WTC11 (cell line): Measurements from ENCODE around the gene CYCS. TPM values are rescaled to one million over a fixed set of nuclear protein-coding genes. Genes with fewer than 3 reads are reported as not detected.
A peak's percentile ranks its signal among the peaks of the same experiment; 100 is the strongest.

Experiments
- ATAC-seq: fragments of 200-7000 bp; cut with Tn5 transposase; 2 replicates; pipeline ENCODE4 v1.10.0; 2021; ENCODE audit warnings: mild to moderate bottlenecking, moderate library complexity
- CTCF ChIA-PET: fragments of 300-600 bp; sonication (Branson Sonifier 250); formaldehyde crosslinking; loops from one replicate; lab custom pipeline; 2021; ENCODE audit warnings: antibody characterized with exemption; lab: Charles Lee
- POLR2A ChIA-PET: fragments of 350-600 bp; sonication (Branson Sonifier 250); formaldehyde crosslinking; loops from one replicate; lab custom pipeline; 2021; ENCODE audit warnings: antibody characterized with exemption; lab: Charles Lee
- DNase-seq: peaks from one replicate; pipeline ENCODE4 v3.0.0; 2021; ENCODE audit warnings: low spot score
- H3K27ac Mint-ChIP-seq: 2 replicates; pipeline ENCODE4 v1.8.0; 2021; ENCODE audit warnings: mixed read lengths
- H3K27me3 Mint-ChIP-seq: 2 replicates; pipeline ENCODE4 v1.8.0; 2021; ENCODE audit warnings: low read depth, mild to moderate bottlenecking, moderate library complexity, mixed read lengths
- H3K36me3 Mint-ChIP-seq: 2 replicates; pipeline ENCODE4 v1.8.0; 2021; ENCODE audit warnings: mixed read lengths
- H3K4me1 Mint-ChIP-seq: 2 replicates; pipeline ENCODE4 v1.8.0; 2022; ENCODE audit warnings: mixed read lengths
- H3K4me3 Mint-ChIP-seq: 2 replicates; pipeline ENCODE4 v1.8.0; 2021; ENCODE audit warnings: mild to moderate bottlenecking, moderate library complexity, mixed read lengths
- H3K9me3 Mint-ChIP-seq: 2 replicates; pipeline ENCODE4 v1.8.0; 2021; ENCODE audit warnings: mixed read lengths
- CREM ChIP-seq: sonication (generic); formaldehyde crosslinking; IDR thresholded peaks from 2 replicates; pipeline ENCODE4 v1.8.1; 2022; ENCODE audit warnings: mild to moderate bottlenecking, missing genetic modification reagents, moderate library complexity
- E2F1 ChIP-seq: sonication (generic); formaldehyde crosslinking; IDR thresholded peaks from 2 replicates; pipeline ENCODE4 v1.8.0; 2022; ENCODE audit warnings: mild to moderate bottlenecking, missing genetic modification reagents
- ESRRA ChIP-seq: sonication (generic); formaldehyde crosslinking; IDR thresholded peaks from 2 replicates; pipeline ENCODE4 v1.8.1; 2022; ENCODE audit warnings: mild to moderate bottlenecking, missing genetic modification reagents, borderline replicate concordance
- FOXJ3 ChIP-seq: sonication (generic); formaldehyde crosslinking; IDR thresholded peaks from 2 replicates; pipeline ENCODE4 v1.9.0; 2021; ENCODE audit warnings: missing genetic modification reagents, mild to moderate bottlenecking, borderline replicate concordance
- IRF2 ChIP-seq: sonication (generic); formaldehyde crosslinking; IDR thresholded peaks from 2 replicates; pipeline ENCODE4 v1.8.0; 2022; ENCODE audit warnings: low read depth, missing genetic modification reagents, borderline replicate concordance
- MYBL2 ChIP-seq: sonication (generic); formaldehyde crosslinking; IDR thresholded peaks from 2 replicates; pipeline ENCODE4 v1.8.1; 2023; ENCODE audit warnings: mild to moderate bottlenecking, moderate library complexity, missing genetic modification reagents
- PRRX2 ChIP-seq: fragments of 250-450 bp; sonication (Bioruptor Pico); IDR thresholded peaks from 2 replicates; pipeline ENCODE4 v1.8.0; 2021; ENCODE audit warnings: mild to moderate bottlenecking
- SOX15 ChIP-seq: fragments of 250-450 bp; sonication (Bioruptor Pico); IDR thresholded peaks from 2 replicates; pipeline ENCODE4 v1.9.0; 2021; ENCODE audit warnings: mild to moderate bottlenecking
- TCF7 ChIP-seq: sonication (generic); formaldehyde crosslinking; IDR thresholded peaks from 2 replicates; pipeline ENCODE4 v1.8.0; 2022; ENCODE audit warnings: mild to moderate bottlenecking, low read depth, missing genetic modification reagents, moderate library complexity
- TEAD4 ChIP-seq: sonication (generic); formaldehyde crosslinking; IDR thresholded peaks from 2 replicates; pipeline ENCODE4 v1.8.0; 2022; ENCODE audit warnings: mild to moderate bottlenecking, missing genetic modification reagents
- ZMAT4 ChIP-seq: fragments of 250-450 bp; sonication (Bioruptor Pico); IDR thresholded peaks from 2 replicates; pipeline ENCODE4 v1.9.0; 2021; ENCODE audit warnings: mild to moderate bottlenecking
- ZNF219 ChIP-seq: sonication (generic); formaldehyde crosslinking; IDR thresholded peaks from 2 replicates; pipeline ENCODE4 v1.8.0; 2023; ENCODE audit warnings: missing genetic modification reagents, mild to moderate bottlenecking, borderline replicate concordance
- ZNF532 ChIP-seq: fragments of 250-450 bp; sonication (Bioruptor Pico); IDR thresholded peaks from 2 replicates; pipeline ENCODE4 v1.9.0; 2021; ENCODE audit warnings: mild to moderate bottlenecking, borderline replicate concordance
- total RNA-seq: library from RNA; stranded (reverse); gene quantifications from 3 replicates; pipeline ENCODE4 v1.2.3, GENCODE V29; 2021
- TF ChIP-seq, protein P1 (sequence below): sonication (generic); formaldehyde crosslinking; IDR thresholded peaks from 2 replicates; pipeline ENCODE4 v1.8.1; 2023; ENCODE audit warnings: mild to moderate bottlenecking, missing genetic modification reagents, borderline replicate concordance
- TF ChIP-seq, protein P2 (sequence below): sonication (generic); formaldehyde crosslinking; IDR thresholded peaks from 2 replicates; pipeline ENCODE4 v1.8.0; 2022; ENCODE audit warnings: mild to moderate bottlenecking, missing genetic modification reagents
- TF ChIP-seq, protein P3 (sequence below): fragments of 250-450 bp; sonication (Bioruptor Pico); IDR thresholded peaks from 2 replicates; pipeline ENCODE4 v2.1.2; 2022; ENCODE audit warnings: mild to moderate bottlenecking, moderate library complexity
- TF ChIP-seq, protein P4 (sequence below): sonication (generic); formaldehyde crosslinking; IDR thresholded peaks from 2 replicates; pipeline ENCODE4 v1.8.1; 2022; ENCODE audit warnings: low read depth, mild to moderate bottlenecking, moderate library complexity, missing genetic modification reagents, borderline replicate concordance

Gene CYCS
- total RNA-seq, 1 experiment from 2014 or later, result 249 TPM

DNA sequence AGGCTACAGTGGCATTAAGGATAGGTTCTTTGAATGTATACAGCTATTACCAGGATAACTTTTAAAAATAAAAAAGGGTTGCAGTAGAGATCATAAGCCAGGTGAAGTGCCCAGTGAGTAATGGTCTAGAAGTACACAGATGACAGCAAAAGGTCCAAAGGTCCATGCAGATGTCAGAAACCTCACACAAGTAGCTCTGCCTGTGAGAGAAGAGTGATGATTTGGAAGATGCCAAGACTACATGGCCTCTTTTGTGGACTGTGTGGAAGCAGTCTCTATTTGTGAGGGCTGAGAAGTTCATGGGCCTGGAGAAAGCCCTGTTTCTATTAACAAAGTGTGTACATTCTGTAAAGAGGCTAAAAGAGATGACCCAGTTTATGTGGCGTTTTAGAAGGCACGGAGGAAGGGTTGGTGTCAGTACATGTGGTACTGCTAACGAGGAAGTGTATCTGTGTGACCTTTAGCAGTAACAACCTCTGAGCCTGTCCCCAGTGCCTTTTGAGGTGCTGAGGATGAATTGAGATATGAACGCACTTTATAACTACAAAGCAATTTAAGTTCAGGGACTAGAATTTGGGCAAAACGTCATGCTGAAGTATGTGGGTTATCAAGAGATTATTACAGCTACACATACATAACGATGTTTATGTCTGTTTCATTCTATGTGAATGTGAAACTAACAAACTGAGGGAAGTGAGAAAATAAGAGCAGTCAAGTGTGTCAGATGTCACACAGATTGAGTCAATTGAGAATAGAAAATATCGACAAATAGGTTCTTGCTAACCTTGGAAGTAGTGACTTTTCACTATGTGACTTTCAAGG, 7.6 kb downstream of the CYCS start:
- TF ChIP-seq PRRX2 (0 out of 2 replicates have a peak, but pooled peaks have one; percentile 43), IRF2 (CRISPR knock-in tag) (no peak), MYBL2 (CRISPR knock-in tag) (no peak), TEAD4 (no peak), ZNF219 (CRISPR knock-in tag) (no peak), E2F1 (CRISPR knock-in tag) (no peak), ZMAT4 (no peak), ESRRA (CRISPR knock-in tag) (no peak)
- TF ChIP-seq, protein P1, sequence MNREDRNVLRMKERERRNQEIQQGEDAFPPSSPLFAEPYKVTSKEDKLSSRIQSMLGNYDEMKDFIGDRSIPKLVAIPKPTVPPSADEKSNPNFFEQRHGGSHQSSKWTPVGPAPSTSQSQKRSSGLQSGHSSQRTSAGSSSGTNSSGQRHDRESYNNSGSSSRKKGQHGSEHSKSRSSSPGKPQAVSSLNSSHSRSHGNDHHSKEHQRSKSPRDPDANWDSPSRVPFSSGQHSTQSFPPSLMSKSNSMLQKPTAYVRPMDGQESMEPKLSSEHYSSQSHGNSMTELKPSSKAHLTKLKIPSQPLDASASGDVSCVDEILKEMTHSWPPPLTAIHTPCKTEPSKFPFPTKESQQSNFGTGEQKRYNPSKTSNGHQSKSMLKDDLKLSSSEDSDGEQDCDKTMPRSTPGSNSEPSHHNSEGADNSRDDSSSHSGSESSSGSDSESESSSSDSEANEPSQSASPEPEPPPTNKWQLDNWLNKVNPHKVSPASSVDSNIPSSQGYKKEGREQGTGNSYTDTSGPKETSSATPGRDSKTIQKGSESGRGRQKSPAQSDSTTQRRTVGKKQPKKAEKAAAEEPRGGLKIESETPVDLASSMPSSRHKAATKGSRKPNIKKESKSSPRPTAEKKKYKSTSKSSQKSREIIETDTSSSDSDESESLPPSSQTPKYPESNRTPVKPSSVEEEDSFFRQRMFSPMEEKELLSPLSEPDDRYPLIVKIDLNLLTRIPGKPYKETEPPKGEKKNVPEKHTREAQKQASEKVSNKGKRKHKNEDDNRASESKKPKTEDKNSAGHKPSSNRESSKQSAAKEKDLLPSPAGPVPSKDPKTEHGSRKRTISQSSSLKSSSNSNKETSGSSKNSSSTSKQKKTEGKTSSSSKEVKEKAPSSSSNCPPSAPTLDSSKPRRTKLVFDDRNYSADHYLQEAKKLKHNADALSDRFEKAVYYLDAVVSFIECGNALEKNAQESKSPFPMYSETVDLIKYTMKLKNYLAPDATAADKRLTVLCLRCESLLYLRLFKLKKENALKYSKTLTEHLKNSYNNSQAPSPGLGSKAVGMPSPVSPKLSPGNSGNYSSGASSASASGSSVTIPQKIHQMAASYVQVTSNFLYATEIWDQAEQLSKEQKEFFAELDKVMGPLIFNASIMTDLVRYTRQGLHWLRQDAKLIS (CRISPR knock-in tag), result no peak
- DNase-seq (no peak), ATAC-seq (peak; percentile 9; the same call in 1 of the 2 replicates)
- no peaks in the 10 kb centered on the region for H3K9me3 Mint-ChIP-seq
- ChIA-PET POLR2A (interaction anchor here (1.7 kb wide), 1 partner anchor 8 kb away, joined by 7 read pairs; the partner anchor contains the start of gene CYCS), CTCF (interaction anchor here (1.2 kb wide), 1 partner anchor 8 kb away, joined by 3 read pairs; the partner anchor contains the start of gene CYCS)
- no peaks in the 10 kb centered on the region for H3K27me3 Mint-ChIP-seq
- no peak overlapping the region for H3K4me3 Mint-ChIP-seq
- H3K27ac Mint-ChIP-seq, result peak overlapping the region; percentile 13; the same call in 1 of the 2 replicates
- no peaks in the 10 kb centered on the region for H3K4me1 Mint-ChIP-seq
- H3K36me3 Mint-ChIP-seq, result peaks cover 38% of the 10 kb centered on the region

GRCh38 chr7:25116621-25117020, 8.4 kb downstream of the CYCS start:
- no peak for DNase-seq
- Mint-ChIP-seq H3K27ac (no peak overlapping the region), H3K27me3 (no peaks in the 10 kb centered on the region), H3K4me1 (no peaks in the 10 kb centered on the region), H3K4me3 (no peak overlapping the region), H3K36me3 (peaks cover 35% of the 10 kb centered on the region), H3K9me3 (no peaks in the 10 kb centered on the region)
- POLR2A ChIA-PET, result interaction anchor here (1.7 kb wide), 1 partner anchor 9 kb away, joined by 7 read pairs; the partner anchor contains the start of gene CYCS
- ATAC-seq, result peak; percentile 24
- CTCF ChIA-PET, result interaction anchor here (1.2 kb wide), 1 partner anchor 9 kb away, joined by 3 read pairs; the partner anchor contains the start of gene CYCS
- TF ChIP-seq ESRRA (CRISPR knock-in tag) (no peak), SOX15 (no peak), TEAD4 (no peak), E2F1 (CRISPR knock-in tag) (no peak), ZNF532 (CRISPR knock-in tag) (no peak), FOXJ3 (CRISPR knock-in tag) (no peak), TCF7 (CRISPR knock-in tag) (no peak), CREM (CRISPR knock-in tag) (no peak)
- TF ChIP-seq, protein P2, sequence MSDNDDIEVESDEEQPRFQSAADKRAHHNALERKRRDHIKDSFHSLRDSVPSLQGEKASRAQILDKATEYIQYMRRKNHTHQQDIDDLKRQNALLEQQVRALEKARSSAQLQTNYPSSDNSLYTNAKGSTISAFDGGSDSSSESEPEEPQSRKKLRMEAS (CRISPR knock-in tag), result no peak
- TF ChIP-seq, protein P3, sequence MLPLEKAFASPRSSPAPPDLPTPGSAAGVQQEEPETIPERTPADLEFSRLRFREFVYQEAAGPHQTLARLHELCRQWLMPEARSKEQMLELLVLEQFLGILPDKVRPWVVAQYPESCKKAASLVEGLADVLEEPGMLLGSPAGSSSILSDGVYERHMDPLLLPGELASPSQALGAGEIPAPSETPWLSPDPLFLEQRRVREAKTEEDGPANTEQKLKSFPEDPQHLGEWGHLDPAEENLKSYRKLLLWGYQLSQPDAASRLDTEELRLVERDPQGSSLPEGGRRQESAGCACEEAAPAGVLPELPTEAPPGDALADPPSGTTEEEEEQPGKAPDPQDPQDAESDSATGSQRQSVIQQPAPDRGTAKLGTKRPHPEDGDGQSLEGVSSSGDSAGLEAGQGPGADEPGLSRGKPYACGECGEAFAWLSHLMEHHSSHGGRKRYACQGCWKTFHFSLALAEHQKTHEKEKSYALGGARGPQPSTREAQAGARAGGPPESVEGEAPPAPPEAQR (CRISPR knock-in tag), result no peak
- TF ChIP-seq, protein P4, sequence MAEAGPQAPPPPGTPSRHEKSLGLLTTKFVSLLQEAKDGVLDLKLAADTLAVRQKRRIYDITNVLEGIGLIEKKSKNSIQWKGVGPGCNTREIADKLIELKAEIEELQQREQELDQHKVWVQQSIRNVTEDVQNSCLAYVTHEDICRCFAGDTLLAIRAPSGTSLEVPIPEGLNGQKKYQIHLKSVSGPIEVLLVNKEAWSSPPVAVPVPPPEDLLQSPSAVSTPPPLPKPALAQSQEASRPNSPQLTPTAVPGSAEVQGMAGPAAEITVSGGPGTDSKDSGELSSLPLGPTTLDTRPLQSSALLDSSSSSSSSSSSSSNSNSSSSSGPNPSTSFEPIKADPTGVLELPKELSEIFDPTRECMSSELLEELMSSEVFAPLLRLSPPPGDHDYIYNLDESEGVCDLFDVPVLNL (CRISPR knock-in tag), result no peak
